Spleen (tissue), 7 donors: ENCODE measurements around the gene EVL.

ENCODE experiments used
- CTCF ChIP-seq, 11 experiments: fragments of 200-600 bp in 7 of 11; fragments of 450-650 bp in 4 of 11; sonication (generic) in 4 of 11; IDR thresholded peaks in 8 of 11; conservative IDR thresholded peaks in 3 of 11; 1 replicate in 7 of 11; 2 replicates in 4 of 11; pipeline versions ENCODE4 v1.4.0 to v1.8.0; 2016 to 2021; ENCODE audit warnings: antibody characterized with exemption in 11 of 11, inconsistent platforms in 4 of 11, mild to moderate bottlenecking in 1 of 11
- POLR2A ChIP-seq, 3 donors: fragments of 450-650 bp; IDR thresholded peaks; one replicate each; pipeline ENCODE4 v1.5.1; 2017; ENCODE audit warnings: antibody characterized with exemption in 3 of 3, mild to moderate bottlenecking in 1 of 3
- POLR2AphosphoS5 ChIP-seq, 3 donors: sonication (generic); formaldehyde crosslinking; IDR thresholded peaks; one replicate each; pipeline ENCODE4 v1.5.1; 2017; ENCODE audit warnings: antibody characterized with exemption in 3 of 3
- donor health status: DM: no; HTN: no; CAD: no; lungs with moderate emphysema.
- donor health status: DM: no; HTN: no; CAD: no.
- donor health status: DM: no; HTN: no; CAD: no.

DNA sequence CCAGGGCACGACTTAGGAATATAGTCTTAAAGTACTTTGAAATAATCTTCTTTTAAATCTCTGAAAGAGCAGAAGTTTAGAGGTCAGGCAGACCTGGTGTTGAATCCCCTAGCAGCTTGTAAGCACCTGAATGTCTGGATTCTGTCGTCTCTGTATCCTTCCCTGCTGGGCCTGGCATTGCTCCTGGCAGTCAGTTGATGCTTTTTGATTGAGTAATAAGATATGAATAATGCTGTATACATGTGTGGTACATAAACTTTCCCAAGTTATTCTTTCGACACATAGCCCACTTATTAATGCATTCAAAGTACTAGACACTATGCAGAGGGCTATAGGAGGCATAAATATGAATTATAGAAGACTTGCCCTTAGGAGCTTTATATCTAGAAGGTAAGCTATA is 31.4 kb downstream of the EVL start:
- no peak for TF ChIP-seq POLR2AphosphoS5 (IDR thresholded peaks at IDR 0.05)
- TF ChIP-seq CTCF (IDR thresholded peaks at IDR 0.05 in 8 of 11, conservative IDR thresholded peaks at IDR 0.05 in 3 of 11) = no peak
- TF ChIP-seq POLR2A (IDR thresholded peaks at IDR 0.05) = no peak
